HCT116 (cell line): Measurements from ENCODE around the gene ZNF594.
"Not testable (repeated sequence)": the region's sequence is repeated elsewhere in the genome, so short reads cannot be mapped to it uniquely, and the experiment has no call there.

Experiments
- EGR1 ChIP-seq: IDR thresholded peaks from 2 replicates; pipeline ENCODE4 v1.6.1; 2012; ENCODE audit warnings: low read depth
- FOSL1 ChIP-seq: IDR thresholded peaks from 2 replicates; pipeline ENCODE4 v1.6.1; 2012; ENCODE audit warnings: low read depth
- JUND ChIP-seq: IDR thresholded peaks from 2 replicates; pipeline ENCODE4 v1.6.1; 2012
- POLR2A ChIP-seq: IDR thresholded peaks from 2 replicates; pipeline ENCODE4 v1.7.0; 2011; ENCODE audit warnings: borderline replicate concordance; ENCODE audit not compliant: insufficient read depth, insufficient read length; ENCODE audit errors: extremely low read depth
- POLR2AphosphoS5 ChIP-seq: IDR thresholded peaks from 2 replicates; pipeline ENCODE4 v1.6.1; 2011; ENCODE audit warnings: mild to moderate bottlenecking, low read depth, low read length, moderate library complexity
- SIN3A ChIP-seq: IDR thresholded peaks from 2 replicates; pipeline ENCODE4 v1.6.1; 2012; ENCODE audit warnings: low read depth
- TF ChIP-seq, protein P1 (sequence below), 3 experiments: fragments of 200-600 bp in 1 of 3; sonication (generic) in 1 of 3; IDR thresholded peaks in 2 of 3; conservative IDR thresholded peaks in 1 of 3; 2 replicates each; pipeline ENCODE4 v1.5.1; 2012 to 2017; ENCODE audit warnings: low read depth in 2 of 3, low read length in 2 of 3, antibody characterized with exemption in 1 of 3, borderline replicate concordance in 1 of 3, control low read depth in 1 of 3, mild to moderate bottlenecking in 1 of 3, mixed read lengths in 1 of 3, mixed run types in 1 of 3, moderate library complexity in 1 of 3; ENCODE audit not compliant: insufficient read depth in 1 of 3
- TF ChIP-seq, protein P2 (sequence below): IDR thresholded peaks from 2 replicates; pipeline ENCODE4 v1.6.1; 2012

DNA sequence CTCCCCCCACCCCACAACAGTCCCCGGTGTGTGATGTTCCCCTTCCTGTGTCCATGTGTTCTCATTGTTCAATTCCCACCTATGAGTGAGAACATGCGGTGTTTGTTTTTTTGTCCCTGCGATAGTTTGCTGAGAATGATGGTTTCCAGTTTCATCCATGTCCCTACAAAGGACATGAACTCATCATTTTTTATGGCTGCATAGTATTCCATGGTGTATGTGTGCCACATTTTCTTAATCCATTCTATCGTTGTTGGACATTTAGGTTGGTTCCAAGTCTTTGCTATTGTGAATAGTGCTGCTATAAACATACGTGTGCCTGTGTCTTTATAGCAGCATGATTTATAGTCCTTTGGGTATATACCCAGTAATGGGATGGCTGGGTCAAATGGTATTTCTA lies 25.9 kb upstream of the ZNF594 start:
- TF ChIP-seq, protein P1, sequence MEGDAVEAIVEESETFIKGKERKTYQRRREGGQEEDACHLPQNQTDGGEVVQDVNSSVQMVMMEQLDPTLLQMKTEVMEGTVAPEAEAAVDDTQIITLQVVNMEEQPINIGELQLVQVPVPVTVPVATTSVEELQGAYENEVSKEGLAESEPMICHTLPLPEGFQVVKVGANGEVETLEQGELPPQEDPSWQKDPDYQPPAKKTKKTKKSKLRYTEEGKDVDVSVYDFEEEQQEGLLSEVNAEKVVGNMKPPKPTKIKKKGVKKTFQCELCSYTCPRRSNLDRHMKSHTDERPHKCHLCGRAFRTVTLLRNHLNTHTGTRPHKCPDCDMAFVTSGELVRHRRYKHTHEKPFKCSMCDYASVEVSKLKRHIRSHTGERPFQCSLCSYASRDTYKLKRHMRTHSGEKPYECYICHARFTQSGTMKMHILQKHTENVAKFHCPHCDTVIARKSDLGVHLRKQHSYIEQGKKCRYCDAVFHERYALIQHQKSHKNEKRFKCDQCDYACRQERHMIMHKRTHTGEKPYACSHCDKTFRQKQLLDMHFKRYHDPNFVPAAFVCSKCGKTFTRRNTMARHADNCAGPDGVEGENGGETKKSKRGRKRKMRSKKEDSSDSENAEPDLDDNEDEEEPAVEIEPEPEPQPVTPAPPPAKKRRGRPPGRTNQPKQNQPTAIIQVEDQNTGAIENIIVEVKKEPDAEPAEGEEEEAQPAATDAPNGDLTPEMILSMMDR (IDR thresholded peaks at IDR 0.05 in 2 of 3, conservative IDR thresholded peaks at IDR 0.05 in 1 of 3; ENCODE audit: borderline replicate concordance in 1 of 3, insufficient read depth in 1 of 3, low read depth in 2 of 3, low read length in 2 of 3) = not testable (repeated sequence)
- TF ChIP-seq, protein P2, sequence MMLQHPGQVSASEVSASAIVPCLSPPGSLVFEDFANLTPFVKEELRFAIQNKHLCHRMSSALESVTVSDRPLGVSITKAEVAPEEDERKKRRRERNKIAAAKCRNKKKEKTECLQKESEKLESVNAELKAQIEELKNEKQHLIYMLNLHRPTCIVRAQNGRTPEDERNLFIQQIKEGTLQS = not testable (repeated sequence)
- not testable (repeated sequence) for TF ChIP-seq FOSL1, POLR2A, POLR2AphosphoS5, SIN3A, EGR1, JUND
